ENCODE measurements around the gene UMAD1. TPM values are rescaled to one million over a fixed set of nuclear protein-coding genes. Genes with fewer than 3 reads are reported as not detected.
"Not testable (repeated sequence)": the region's sequence is repeated elsewhere in the genome, so short reads cannot be mapped to it uniquely, and the experiment has no call there.

The UMAD1 gene
- total RNA-seq, 1 experiment from 2014 or later = 24.4 TPM

DNA sequence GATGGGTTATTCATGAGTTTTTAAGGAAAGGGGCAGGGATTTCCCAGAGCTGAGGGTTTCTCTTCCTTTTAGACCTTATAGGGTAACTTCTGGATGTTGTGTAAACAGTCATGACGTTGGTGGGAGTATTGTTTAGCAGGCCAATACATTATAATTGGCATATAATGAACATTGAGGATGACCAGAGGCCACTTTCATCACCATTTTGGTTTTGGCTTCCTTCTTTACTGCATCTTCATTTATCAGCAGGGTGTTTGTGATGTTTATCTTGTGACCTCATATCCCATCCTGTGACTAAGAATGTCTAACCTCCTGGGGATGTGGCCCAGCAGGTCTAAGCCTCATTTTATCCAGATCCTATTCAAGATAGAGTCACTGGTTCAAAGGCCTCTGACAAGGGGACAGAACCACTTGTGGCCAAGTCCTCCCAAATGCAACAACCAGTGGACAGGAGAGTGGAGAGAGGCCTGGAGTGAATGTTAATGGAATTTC, 155.1 kb downstream of the UMAD1 start:
- peak; percentile 80 for DNase-seq (ENCODE audit: low read depth)

- DNase-seq (ENCODE audit: low read depth) = no peak
Measured at GRCh38 chr7:7798510-7798909, 158.0 kb downstream of the UMAD1 start.

- DNase-seq (ENCODE audit: low read depth) = peak; percentile 24
Measured at GRCh38 chr7:7799138-7799537, 158.6 kb downstream of the UMAD1 start.

GRCh38 chr7:7802531-7802930, 162.0 kb downstream of the UMAD1 start:
- no peak for DNase-seq (ENCODE audit: low read depth)

GRCh38 chr7:7803715-7804178, 163.2 kb downstream of the UMAD1 start:
- no peak for DNase-seq (ENCODE audit: low read depth)

DNA sequence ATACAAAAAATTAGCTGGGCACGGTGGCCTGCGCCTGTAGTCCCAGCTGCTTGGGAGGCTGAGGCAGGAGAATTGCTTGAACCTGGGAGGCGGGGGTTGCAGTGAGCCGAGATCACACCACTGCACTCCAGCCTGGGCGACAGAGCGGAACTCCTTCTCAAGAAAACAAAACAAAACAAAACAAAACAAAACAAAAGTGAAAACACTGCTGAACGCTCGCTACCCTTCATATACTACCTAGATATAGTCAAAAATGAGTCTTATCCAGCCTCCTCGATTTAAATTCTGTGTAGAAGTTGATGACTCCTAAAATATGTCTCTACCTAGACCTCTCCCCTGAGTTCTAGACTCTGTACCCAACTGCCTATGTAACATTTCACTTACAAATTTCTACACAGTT, 164.3 kb downstream of the UMAD1 start:
- not testable (repeated sequence) for DNase-seq (ENCODE audit: low read depth)

- no peak for DNase-seq (ENCODE audit: low read depth)
Measured at GRCh38 chr7:7805511-7806153, 165.1 kb downstream of the UMAD1 start.

DNA sequence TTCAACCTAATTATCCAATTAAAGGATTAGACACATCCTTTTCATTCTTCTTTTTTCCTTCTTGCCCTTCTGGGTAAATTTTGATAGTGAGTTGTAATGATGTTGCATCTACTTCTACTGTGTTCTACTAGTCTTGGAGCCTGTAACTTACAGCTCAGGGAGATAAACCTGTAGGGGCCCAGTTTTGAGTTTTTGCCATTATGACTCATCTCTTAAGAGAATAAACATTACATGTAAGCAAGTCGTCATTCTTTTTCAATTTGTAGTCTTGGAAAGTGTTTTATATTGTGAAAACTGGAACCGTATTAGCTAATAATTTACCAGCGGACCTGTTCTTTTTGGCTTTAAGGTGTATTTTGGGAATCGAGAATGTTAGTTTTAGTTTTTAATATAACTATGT, 167.6 kb downstream of the UMAD1 start:
- peak; percentile 43 for DNase-seq (ENCODE audit: low read depth)

DNA sequence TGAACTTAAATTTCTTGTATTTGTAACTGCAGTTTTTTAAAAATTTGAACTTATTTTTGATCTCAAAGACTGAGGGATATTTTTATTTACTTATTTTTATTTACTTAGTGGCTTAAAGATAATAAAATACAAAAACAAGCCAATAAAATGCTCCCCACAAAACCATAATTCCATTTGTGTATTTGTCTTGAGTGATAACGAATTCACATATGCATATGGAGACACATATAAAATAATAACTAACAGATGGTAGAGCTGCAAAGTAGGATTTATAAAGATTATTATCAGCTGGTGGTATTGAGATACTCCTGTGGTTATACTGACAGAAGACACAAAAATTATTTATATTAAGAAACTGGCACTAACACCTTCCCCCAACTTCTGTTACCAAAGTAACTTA, 168.1 kb downstream of the UMAD1 start:
- no peak for DNase-seq (ENCODE audit: low read depth)

- no peak for DNase-seq (ENCODE audit: low read depth)
Measured at GRCh38 chr7:7810380-7810779, 169.8 kb downstream of the UMAD1 start.

GRCh38 chr7:7810826-7811225, 170.3 kb downstream of the UMAD1 start:
- DNase-seq (ENCODE audit: low read depth) = no peak

GRCh38 chr7:7812112-7812511, 171.6 kb downstream of the UMAD1 start:
- no peak for DNase-seq (ENCODE audit: low read depth)

DNA sequence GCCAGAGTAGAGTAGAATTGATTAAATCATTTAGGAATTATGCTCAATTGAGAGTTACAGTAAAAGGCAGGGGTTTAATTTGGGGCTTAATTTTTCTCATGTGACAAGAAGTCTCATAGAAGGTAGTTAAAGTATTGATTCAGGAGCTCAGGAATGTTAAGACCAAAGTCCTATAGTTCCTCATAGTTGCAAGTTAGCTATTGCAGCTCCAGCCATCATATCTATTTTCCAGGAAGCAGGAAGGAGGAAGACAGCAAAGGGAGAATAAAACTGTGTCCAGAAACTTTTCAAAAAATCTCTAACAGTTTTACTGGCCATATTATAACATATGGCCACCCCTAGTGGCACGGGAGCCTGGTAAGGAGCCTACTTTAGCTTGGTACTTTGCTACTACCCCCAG, 174.8 kb downstream of the UMAD1 start:
- no peak for DNase-seq (ENCODE audit: low read depth)

DNA sequence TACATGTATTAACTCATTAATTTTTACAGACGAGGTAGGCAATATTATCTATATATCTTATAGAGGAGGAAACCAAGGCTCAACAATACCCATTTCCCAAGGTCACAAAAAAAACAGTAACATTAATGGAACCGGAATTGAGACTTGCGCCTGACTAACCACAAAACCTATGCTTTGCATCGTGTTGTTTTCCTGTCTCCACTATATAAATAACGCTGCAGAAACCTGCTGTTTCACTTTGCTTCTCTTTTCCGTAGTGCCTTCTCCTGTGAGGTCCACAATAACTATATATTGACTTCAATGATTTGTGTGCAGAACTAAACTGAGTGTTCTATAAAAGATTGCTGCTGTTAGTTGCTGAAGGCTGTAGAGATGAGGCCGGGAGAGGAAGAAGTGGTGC, 175.5 kb downstream of the UMAD1 start:
- DNase-seq (ENCODE audit: low read depth) = no peak

DNA sequence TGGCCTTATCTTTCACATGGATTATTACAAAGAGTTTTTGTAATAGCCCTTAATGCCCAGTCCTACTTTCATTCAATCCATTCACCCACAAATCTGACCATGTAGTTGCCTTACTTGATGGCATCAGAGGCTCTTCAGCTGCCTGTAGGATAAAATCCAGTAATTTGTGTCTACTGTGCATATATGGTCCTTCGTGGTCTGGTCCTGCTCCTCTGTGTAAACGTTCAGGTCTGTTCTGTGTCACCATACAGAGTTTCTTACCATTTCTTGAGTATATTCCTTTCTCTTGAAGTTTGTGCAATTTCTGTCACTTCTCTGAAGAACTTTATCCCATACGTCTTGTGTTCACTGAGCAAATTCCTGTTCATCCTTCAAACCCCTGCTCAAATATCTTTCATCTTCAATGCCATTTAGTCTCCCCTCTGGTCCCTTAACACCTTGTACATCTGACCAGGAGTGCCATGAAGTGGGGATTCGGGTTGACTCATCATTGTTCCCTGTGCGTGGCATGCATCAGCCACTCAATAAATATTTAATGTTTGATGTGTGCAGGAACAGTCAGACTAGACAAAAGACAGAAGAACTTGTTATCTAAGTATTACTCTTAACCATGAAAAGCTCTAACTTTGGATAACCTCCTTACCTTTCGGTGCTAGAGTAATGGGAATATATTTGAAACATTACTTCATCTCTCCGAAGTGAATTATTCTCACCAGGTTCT, 176.4 kb downstream of the UMAD1 start:
- DNase-seq (ENCODE audit: low read depth) = no peak

DNA sequence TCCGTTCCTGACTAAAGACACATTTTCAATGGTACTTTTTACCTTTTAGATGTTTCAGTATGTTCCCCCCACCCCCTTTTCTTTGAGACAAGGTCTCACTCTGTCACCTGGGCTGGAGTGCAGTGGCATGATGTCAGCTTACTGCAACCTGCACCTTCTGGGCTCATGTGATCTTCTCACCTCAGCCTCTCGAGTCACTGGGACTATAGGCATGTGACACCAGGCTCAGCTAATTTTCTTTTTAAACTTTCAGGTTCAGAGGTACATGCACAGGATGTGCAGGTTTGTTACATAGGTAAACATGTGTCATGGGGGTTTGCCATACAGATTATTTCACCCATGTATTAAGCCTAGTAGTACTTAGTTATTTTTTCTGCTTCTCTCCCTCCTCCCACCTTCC, 177.2 kb downstream of the UMAD1 start:
- DNase-seq (ENCODE audit: low read depth) = no peak

DNA sequence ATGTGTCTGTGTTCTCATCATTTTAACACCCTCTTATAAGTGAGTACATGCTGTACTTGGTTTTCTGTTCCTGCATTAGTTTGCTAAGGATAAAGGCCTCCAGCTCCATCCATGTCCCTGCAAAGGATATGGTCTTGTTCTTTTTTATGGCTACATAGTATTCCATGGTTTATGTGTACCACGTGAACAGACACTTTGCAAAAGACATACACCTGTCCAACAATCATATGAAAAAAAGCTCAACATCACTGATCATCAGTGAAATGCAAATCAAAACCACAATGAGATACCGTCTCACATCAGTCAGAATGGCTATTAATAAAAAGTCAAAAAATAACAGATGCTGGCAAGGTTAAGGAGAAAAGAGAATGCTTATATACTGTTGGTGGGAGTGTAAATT, 177.6 kb downstream of the UMAD1 start:
- not testable (repeated sequence) for DNase-seq (ENCODE audit: low read depth)

DNA sequence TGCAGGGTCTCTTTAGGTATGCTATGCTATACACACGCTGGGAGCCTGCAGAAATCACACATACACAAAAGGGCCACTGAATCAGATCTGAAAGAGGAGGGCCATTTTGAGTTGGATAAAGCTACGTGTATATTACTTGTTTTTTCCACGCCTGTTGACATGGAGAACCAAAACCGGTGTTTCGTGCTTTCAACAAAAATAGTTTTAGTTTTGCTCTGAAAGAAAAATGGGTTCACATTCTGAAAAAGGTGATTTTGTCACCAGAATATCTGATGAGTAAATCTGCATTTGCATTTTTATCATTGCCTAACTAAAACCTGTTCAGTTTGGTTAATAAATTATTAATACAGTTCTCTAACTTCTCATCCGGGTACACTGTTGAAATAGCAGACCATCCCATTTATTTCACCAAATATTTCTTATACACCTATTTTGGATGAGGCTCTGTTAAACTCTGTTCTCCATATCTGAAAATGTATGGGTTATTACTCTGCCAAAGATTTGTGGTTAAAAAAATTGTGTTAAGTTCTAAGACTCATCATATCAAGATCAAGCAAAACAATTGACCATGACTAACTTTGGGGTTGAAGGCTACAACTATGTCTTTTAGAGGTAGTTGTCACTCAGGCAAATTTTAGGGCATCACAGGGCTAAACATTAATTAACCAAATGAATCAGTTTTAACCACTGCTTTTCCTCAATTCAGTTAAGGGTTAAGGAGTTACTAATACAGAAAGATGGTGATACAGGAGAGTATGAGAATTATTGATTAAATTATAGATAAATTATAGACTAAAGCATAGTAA, 179.1 kb downstream of the UMAD1 start:
- DNase-seq (ENCODE audit: low read depth) = no peak

- DNase-seq (ENCODE audit: low read depth) = no peak
Measured at GRCh38 chr7:7820409-7820808, 179.9 kb downstream of the UMAD1 start.

GRCh38 chr7:7820939-7821338, 180.4 kb downstream of the UMAD1 start:
- DNase-seq (ENCODE audit: low read depth) = no peak

DNA sequence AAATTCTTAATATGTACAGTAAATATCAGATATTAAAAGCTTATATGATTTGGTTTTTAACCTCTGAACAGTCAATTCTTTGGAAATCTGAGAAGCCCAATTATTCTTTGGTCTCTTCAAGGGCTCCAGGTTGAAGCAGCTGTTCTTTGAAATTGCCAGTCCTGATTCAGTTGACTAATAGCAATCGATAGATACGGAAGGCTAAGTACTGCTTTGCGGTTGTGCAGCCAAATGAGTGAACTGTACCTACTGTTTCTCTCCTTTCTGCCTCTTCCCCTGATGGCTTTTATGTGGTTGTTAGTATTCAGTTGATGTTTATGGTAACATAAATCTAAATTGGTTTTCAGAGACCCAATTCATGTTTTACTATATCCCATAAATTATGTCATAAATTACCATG, 181.0 kb downstream of the UMAD1 start:
- no peak for DNase-seq (ENCODE audit: low read depth)

GRCh38 chr7:7825294-7825693, 184.7 kb downstream of the UMAD1 start:
- DNase-seq (ENCODE audit: low read depth) = not testable (repeated sequence)

DNA sequence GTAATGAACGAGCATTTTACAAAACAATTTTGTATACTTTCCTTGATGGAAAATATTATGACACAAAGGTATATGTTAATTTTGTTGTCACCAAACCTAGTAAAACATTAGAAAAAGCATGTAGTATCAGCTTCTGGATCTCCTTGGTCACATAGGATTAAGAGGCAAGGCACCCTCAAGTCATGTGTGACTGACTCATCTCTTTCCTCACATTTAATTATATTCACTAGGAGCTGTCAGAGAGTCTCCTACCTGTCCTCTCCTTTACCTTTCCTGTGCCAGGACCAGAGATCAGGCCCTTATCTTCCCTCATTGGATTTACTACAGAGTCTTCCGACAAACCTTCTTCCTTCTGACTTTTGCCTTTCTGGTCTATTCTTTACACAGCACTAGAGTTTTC, 189.1 kb downstream of the UMAD1 start:
- DNase-seq (ENCODE audit: low read depth) = no peak

Measured in RPMI7951 (cell line).